Smooth muscle cell (in vitro differentiated cells): ENCODE results near the gene FBRSL1. TPM values are rescaled to one million over a fixed set of nuclear protein-coding genes. Genes with fewer than 3 reads are reported as not detected.

Experiments
- DNase-seq: peaks from one replicate; lab custom pipeline; 2025; ENCODE audit not compliant: unreplicated experiment; lab: John Stamatoyannopoulos, UW
- H2AFZ ChIP-seq: fragments of 200-600 bp; sonication (generic); 2 replicates; pipeline ENCODE4 v1.6.0; 2016; ENCODE audit warnings: antibody characterized with exemption, low read depth, mild to moderate bottlenecking
- H3F3A ChIP-seq: fragments of 200-600 bp; sonication (generic); 2 replicates; pipeline ENCODE4 v1.6.0; 2017; ENCODE audit warnings: antibody characterized with exemption, low read depth
- H3K27ac ChIP-seq: fragments of 200-600 bp; sonication (generic); 2 replicates; pipeline ENCODE4 v1.5.1; 2016; ENCODE audit warnings: low read depth, mild to moderate bottlenecking
- H3K27me3 ChIP-seq: fragments of 200-600 bp; sonication (generic); 2 replicates; pipeline ENCODE4 v1.6.1; 2016; ENCODE audit warnings: low read depth, mild to moderate bottlenecking
- H3K36me3 ChIP-seq: fragments of 200-600 bp; sonication (generic); 2 replicates; pipeline ENCODE4 v1.5.1; 2016; ENCODE audit warnings: low read depth
- H3K4me1 ChIP-seq: fragments of 200-600 bp; sonication (generic); 2 replicates; pipeline ENCODE4 v1.5.1; 2016; ENCODE audit warnings: low read depth
- H3K4me2 ChIP-seq: fragments of 200-600 bp; sonication (generic); 2 replicates; pipeline ENCODE4 v1.6.0; 2016; ENCODE audit warnings: mild to moderate bottlenecking
- H3K4me3 ChIP-seq: fragments of 200-600 bp; sonication (generic); 2 replicates; pipeline ENCODE4 v1.5.1; 2016; ENCODE audit warnings: mild to moderate bottlenecking
- H3K79me2 ChIP-seq: fragments of 200-600 bp; sonication (generic); 2 replicates; pipeline ENCODE4 v1.6.0; 2016; ENCODE audit warnings: low read depth, mild to moderate bottlenecking
- H3K9ac ChIP-seq: fragments of 200-600 bp; sonication (generic); 2 replicates; pipeline ENCODE4 v1.6.0; 2016; ENCODE audit warnings: low read depth
- H3K9me3 ChIP-seq: fragments of 200-600 bp; sonication (generic); replicated peaks from 2 replicates; pipeline ENCODE4 v1.5.1; 2016; ENCODE audit warnings: low read depth
- H4K20me1 ChIP-seq: fragments of 200-600 bp; sonication (generic); 2 replicates; pipeline ENCODE4 v1.6.0; 2016; ENCODE audit warnings: low read depth
- CTCF ChIP-seq: fragments of 200-600 bp; sonication (generic); IDR thresholded peaks from 2 replicates; pipeline ENCODE4 v1.5.1; 2017; ENCODE audit warnings: borderline replicate concordance, mild to moderate bottlenecking, antibody characterized with exemption; ENCODE audit not compliant: insufficient read depth, poor library complexity, severe bottlenecking
- WGBS: methylation state at CpG from one replicate; pipeline ENCODE4 v1.1.7; 2016; ENCODE audit warnings: low lambda C conversion rate; 5-methylcytosine and 5-hydroxymethylcytosine counted together
- polyA plus RNA-seq: library from polyadenylated mRNA; unstranded; fragments of >200 nt; fragmentation: Nextera tagmentation; extraction: Ambion mirVana; gene quantifications from 2 replicates; pipeline ENCODE4 v1.2.1, GENCODE V29; 2016
- total RNA-seq: library from RNA; depleted of rRNA; stranded (reverse); fragments of >200 nt; gene quantifications from 2 replicates; pipeline ENCODE4 v1.2.3, GENCODE V29; 2014

FBRSL1 gene
- total and polyA plus RNA-seq, 2 experiments from 2014 or later = 7.9 to 17.6 TPM

DNA sequence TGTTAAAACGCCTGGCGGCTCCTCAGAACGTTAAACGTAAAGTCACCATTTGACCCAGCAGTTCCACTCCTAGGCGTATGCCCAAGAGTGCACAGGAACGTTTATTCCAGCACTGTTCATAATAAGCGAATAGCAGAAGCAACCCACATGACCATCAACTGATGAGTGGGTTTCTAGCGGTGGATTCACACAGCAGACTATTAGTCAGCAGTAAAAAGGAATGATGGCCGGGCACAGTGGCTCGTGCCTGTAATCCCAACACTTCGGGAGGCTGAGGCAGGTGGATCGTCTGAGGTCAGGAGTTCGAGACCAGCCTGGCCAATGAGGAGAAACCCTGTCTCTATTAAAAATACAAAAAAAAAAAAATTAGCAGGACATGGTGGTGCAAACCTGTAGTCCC, 22.4 kb upstream of the FBRSL1 start:
- Histone ChIP-seq H3K4me3 (no peak overlapping the region), H3K79me2 (no peaks in the 10 kb centered on the region), H3K9ac (no peak overlapping the region), H3K27ac (no peak overlapping the region), H3K27me3 (no peaks in the 10 kb centered on the region), H2AFZ (no peak overlapping the region), H3K36me3 (no peaks in the 10 kb centered on the region), H4K20me1 (no peaks in the 10 kb centered on the region), H3K9me3 (no peaks in the 10 kb centered on the region), H3K4me1 (peaks cover 7% of the 10 kb centered on the region), H3K4me2 (no peak overlapping the region), H3F3A (no peaks in the 10 kb centered on the region)
- no peak for TF ChIP-seq CTCF
- no peak for DNase-seq
- 80% methylated on average over 13 of the region's 13 CpGs for WGBS

GRCh38 chr12:132469423-132469822, 20.5 kb upstream of the FBRSL1 start:
- Histone ChIP-seq H3K79me2 (no peaks in the 10 kb centered on the region), H4K20me1 (no peaks in the 10 kb centered on the region), H3K27ac (no peak overlapping the region), H3K9me3 (no peaks in the 10 kb centered on the region), H3K4me1 (peaks cover 7% of the 10 kb centered on the region), H3K27me3 (no peaks in the 10 kb centered on the region), H3K4me3 (no peak overlapping the region), H2AFZ (no peak overlapping the region), H3K4me2 (no peak overlapping the region), H3F3A (no peaks in the 10 kb centered on the region), H3K9ac (no peak overlapping the region), H3K36me3 (no peaks in the 10 kb centered on the region)
- DNase-seq = no peak
- WGBS = 51% methylated on average over 9 of the region's 9 CpGs
- TF ChIP-seq CTCF = no peak

GRCh38 chr12:132470397-132470796, 19.6 kb upstream of the FBRSL1 start:
- H4K20me1 ChIP-seq = no peaks in the 10 kb centered on the region
- H2AFZ ChIP-seq = no peak overlapping the region
- no peaks in the 10 kb centered on the region for H3K9me3 ChIP-seq
- no peak overlapping the region for H3K4me2 ChIP-seq
- H3K27ac ChIP-seq = no peak overlapping the region
- H3K79me2 ChIP-seq = no peaks in the 10 kb centered on the region
- peaks cover 6% of the 10 kb centered on the region for H3K4me1 ChIP-seq
- H3K36me3 ChIP-seq = no peaks in the 10 kb centered on the region
- H3F3A ChIP-seq = no peaks in the 10 kb centered on the region
- no peak for DNase-seq
- WGBS = no CpG with 5 or more reads among the region's 3 CpGs
- no peak overlapping the region for H3K9ac ChIP-seq
- no peak for TF ChIP-seq CTCF
- no peak overlapping the region for H3K4me3 ChIP-seq
- no peaks in the 10 kb centered on the region for H3K27me3 ChIP-seq

DNA sequence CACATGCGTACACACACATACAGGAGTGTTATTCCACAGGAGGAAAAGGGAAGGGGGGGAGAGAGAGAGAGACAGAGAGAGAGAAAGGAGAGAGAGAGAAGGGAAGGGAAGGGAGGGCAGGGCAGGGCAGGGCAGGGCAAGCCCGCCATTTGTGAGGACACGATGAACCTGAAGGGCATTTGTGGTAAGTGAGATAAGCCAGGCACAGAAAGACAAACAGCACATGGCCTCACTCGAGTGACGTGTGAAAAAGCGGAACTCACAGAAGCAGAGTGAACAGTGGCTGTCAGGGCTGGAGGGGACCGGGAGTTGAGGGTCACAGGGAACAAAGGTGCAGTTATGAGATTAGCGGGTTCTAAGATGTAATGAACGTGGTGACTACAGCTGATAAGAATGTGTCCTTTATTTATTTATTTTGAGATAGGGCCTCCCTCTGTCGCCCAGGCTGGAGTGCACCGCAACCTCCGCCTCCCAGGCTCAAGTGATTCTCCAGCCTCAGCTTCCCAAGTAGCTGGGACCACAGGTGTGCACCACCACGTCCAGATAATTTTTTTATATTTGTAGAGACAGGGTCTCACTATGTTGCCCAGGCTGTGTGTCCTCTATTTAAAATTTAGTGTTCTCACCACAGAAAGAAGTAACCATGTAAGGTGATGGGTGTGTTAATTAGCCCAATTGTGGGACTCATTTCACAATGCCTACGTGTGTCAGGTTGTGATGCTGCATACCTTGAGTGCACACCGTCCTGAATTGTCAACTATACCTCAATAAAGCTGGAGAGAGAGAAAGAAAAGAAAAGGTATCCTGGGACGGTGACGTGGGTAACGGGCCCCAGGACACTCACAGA, 18.7 kb upstream of the FBRSL1 start:
- 73% methylated on average over 17 of the region's 18 CpGs for WGBS
- H2AFZ ChIP-seq = no peak overlapping the region
- no peak for DNase-seq

More for the DNA sequence above, 18.7 kb upstream of the FBRSL1 start:
- TF ChIP-seq CTCF = no peak
- H3K9ac ChIP-seq = no peak overlapping the region
- H3K4me2 ChIP-seq = no peak overlapping the region
- H3K4me1 ChIP-seq = no peaks in the 10 kb centered on the region
- H4K20me1 ChIP-seq = no peaks in the 10 kb centered on the region
- no peaks in the 10 kb centered on the region for H3F3A ChIP-seq
- H3K9me3 ChIP-seq = no peaks in the 10 kb centered on the region
- no peaks in the 10 kb centered on the region for H3K79me2 ChIP-seq
- no peak overlapping the region for H3K4me3 ChIP-seq
- H3K36me3 ChIP-seq = no peaks in the 10 kb centered on the region
- no peaks in the 10 kb centered on the region for H3K27me3 ChIP-seq
- no peak overlapping the region for H3K27ac ChIP-seq
